WTC11 (cell line): ENCODE data around the gene STK10. TPM values are rescaled to one million over a fixed set of nuclear protein-coding genes. Genes with fewer than 3 reads are reported as not detected.

Experiments used
- ATAC-seq: fragments of 200-7000 bp; cut with Tn5 transposase; 2 replicates; pipeline ENCODE4 v1.10.0; 2021; ENCODE audit warnings: mild to moderate bottlenecking, moderate library complexity
- CTCF ChIA-PET: fragments of 300-600 bp; sonication (Branson Sonifier 250); formaldehyde crosslinking; loops from one replicate; lab custom pipeline; 2021; ENCODE audit warnings: antibody characterized with exemption; lab: Charles Lee
- POLR2A ChIA-PET: fragments of 350-600 bp; sonication (Branson Sonifier 250); formaldehyde crosslinking; loops from one replicate; lab custom pipeline; 2021; ENCODE audit warnings: antibody characterized with exemption; lab: Charles Lee
- DNase-seq: peaks from one replicate; pipeline ENCODE4 v3.0.0; 2021; ENCODE audit warnings: low spot score
- H3K27ac Mint-ChIP-seq: 2 replicates; pipeline ENCODE4 v1.8.0; 2021; ENCODE audit warnings: mixed read lengths
- H3K27me3 Mint-ChIP-seq: 2 replicates; pipeline ENCODE4 v1.8.0; 2021; ENCODE audit warnings: low read depth, mild to moderate bottlenecking, moderate library complexity, mixed read lengths
- H3K36me3 Mint-ChIP-seq: 2 replicates; pipeline ENCODE4 v1.8.0; 2021; ENCODE audit warnings: mixed read lengths
- H3K4me1 Mint-ChIP-seq: 2 replicates; pipeline ENCODE4 v1.8.0; 2022; ENCODE audit warnings: mixed read lengths
- H3K4me3 Mint-ChIP-seq: 2 replicates; pipeline ENCODE4 v1.8.0; 2021; ENCODE audit warnings: mild to moderate bottlenecking, moderate library complexity, mixed read lengths
- H3K9me3 Mint-ChIP-seq: 2 replicates; pipeline ENCODE4 v1.8.0; 2021; ENCODE audit warnings: mixed read lengths
- CBFB ChIP-seq: sonication (generic); formaldehyde crosslinking; IDR thresholded peaks from 2 replicates; pipeline ENCODE4 v1.8.1; 2022; ENCODE audit warnings: mild to moderate bottlenecking, low read depth, missing genetic modification reagents
- CREB1 ChIP-seq: sonication (generic); formaldehyde crosslinking; IDR thresholded peaks from 2 replicates; pipeline ENCODE4 v1.8.0; 2023; ENCODE audit warnings: mild to moderate bottlenecking, missing genetic modification reagents
- FOXJ3 ChIP-seq: sonication (generic); formaldehyde crosslinking; IDR thresholded peaks from 2 replicates; pipeline ENCODE4 v1.9.0; 2021; ENCODE audit warnings: missing genetic modification reagents, mild to moderate bottlenecking, borderline replicate concordance
- GRHL2 ChIP-seq: fragments of 250-450 bp; sonication (Bioruptor Pico); IDR thresholded peaks from 2 replicates; pipeline ENCODE4 v1.8.0; 2022; ENCODE audit warnings: mild to moderate bottlenecking, moderate library complexity; ENCODE audit not compliant: insufficient replicate concordance, severe bottlenecking
- GTF2I ChIP-seq: fragments of 250-450 bp; sonication (Bioruptor Pico); conservative IDR thresholded peaks from 2 replicates; pipeline ENCODE4 v1.4.0; 2021; ENCODE audit warnings: mild to moderate bottlenecking
- HMGA2 ChIP-seq: fragments of 250-450 bp; sonication (Bioruptor Pico); IDR thresholded peaks from 2 replicates; pipeline ENCODE4 v1.4.0; 2021; ENCODE audit warnings: mild to moderate bottlenecking, moderate library complexity
- JAZF1 ChIP-seq: fragments of 250-450 bp; sonication (Bioruptor Pico); IDR thresholded peaks from 2 replicates; pipeline ENCODE4 v1.9.0; 2021; ENCODE audit warnings: moderate library complexity, mild to moderate bottlenecking, inconsistent platforms
- JUN ChIP-seq: sonication (generic); formaldehyde crosslinking; IDR thresholded peaks from 2 replicates; pipeline ENCODE4 v1.8.0; 2023; ENCODE audit warnings: mild to moderate bottlenecking, missing genetic modification reagents
- KAT7 ChIP-seq: sonication (generic); formaldehyde crosslinking; IDR thresholded peaks from 2 replicates; pipeline ENCODE4 v1.8.1; 2023; ENCODE audit warnings: missing genetic modification reagents, mild to moderate bottlenecking, borderline replicate concordance
- NFATC4 ChIP-seq: fragments of 250-450 bp; sonication (Bioruptor Pico); IDR thresholded peaks from 2 replicates; pipeline ENCODE4 v1.9.0; 2021; ENCODE audit warnings: mild to moderate bottlenecking
- NFYB ChIP-seq: sonication (generic); formaldehyde crosslinking; conservative IDR thresholded peaks from 2 replicates; pipeline ENCODE4 v1.8.0; 2022; ENCODE audit warnings: low read depth, missing genetic modification reagents
- NR1H2 ChIP-seq: sonication (generic); formaldehyde crosslinking; IDR thresholded peaks from 2 replicates; pipeline ENCODE4 v1.9.0; 2021; ENCODE audit warnings: mild to moderate bottlenecking, moderate library complexity, missing genetic modification reagents
- OVOL2 ChIP-seq: fragments of 250-450 bp; sonication (Bioruptor Pico); IDR thresholded peaks from 2 replicates; pipeline ENCODE4 v1.9.0; 2021; ENCODE audit warnings: mild to moderate bottlenecking, borderline replicate concordance
- PRRX2 ChIP-seq: fragments of 250-450 bp; sonication (Bioruptor Pico); IDR thresholded peaks from 2 replicates; pipeline ENCODE4 v1.8.0; 2021; ENCODE audit warnings: mild to moderate bottlenecking
- SMAD3 ChIP-seq: sonication (generic); formaldehyde crosslinking; IDR thresholded peaks from 2 replicates; pipeline ENCODE4 v1.8.0; 2022; ENCODE audit warnings: missing genetic modification reagents, mild to moderate bottlenecking, borderline replicate concordance
- SP1 ChIP-seq: sonication (generic); formaldehyde crosslinking; conservative IDR thresholded peaks from 2 replicates; pipeline ENCODE4 v1.8.1; 2022; ENCODE audit warnings: missing genetic modification reagents
- TCF7 ChIP-seq: sonication (generic); formaldehyde crosslinking; IDR thresholded peaks from 2 replicates; pipeline ENCODE4 v1.8.0; 2022; ENCODE audit warnings: mild to moderate bottlenecking, low read depth, missing genetic modification reagents, moderate library complexity
- TEAD1 ChIP-seq: sonication (generic); formaldehyde crosslinking; IDR thresholded peaks from 2 replicates; pipeline ENCODE4 v1.8.0; 2022; ENCODE audit warnings: mild to moderate bottlenecking, missing genetic modification reagents
- TEAD4 ChIP-seq: sonication (generic); formaldehyde crosslinking; IDR thresholded peaks from 2 replicates; pipeline ENCODE4 v1.8.0; 2022; ENCODE audit warnings: mild to moderate bottlenecking, missing genetic modification reagents
- ZNF232 ChIP-seq: sonication (generic); formaldehyde crosslinking; IDR thresholded peaks from 2 replicates; pipeline ENCODE4 v1.8.0; 2022; ENCODE audit warnings: mild to moderate bottlenecking, missing genetic modification reagents
- ZNF671 ChIP-seq: fragments of 250-450 bp; sonication (Bioruptor Pico); IDR thresholded peaks from 2 replicates; pipeline ENCODE4 v1.8.0; 2021; ENCODE audit warnings: mild to moderate bottlenecking
- total RNA-seq: library from RNA; stranded (reverse); gene quantifications from 3 replicates; pipeline ENCODE4 v1.2.3, GENCODE V29; 2021
- TF ChIP-seq, protein P1 (sequence below): sonication (generic); formaldehyde crosslinking; IDR thresholded peaks from 2 replicates; pipeline ENCODE4 v1.8.1; 2023; ENCODE audit warnings: mild to moderate bottlenecking, missing genetic modification reagents
- TF ChIP-seq, protein P2 (sequence below): sonication (generic); formaldehyde crosslinking; IDR thresholded peaks from 2 replicates; pipeline ENCODE4 v1.8.1; 2022; ENCODE audit warnings: missing genetic modification reagents, borderline replicate concordance
- TF ChIP-seq, protein P3 (sequence below): sonication (generic); formaldehyde crosslinking; IDR thresholded peaks from 2 replicates; pipeline ENCODE4 v1.8.0; 2022; ENCODE audit warnings: mild to moderate bottlenecking, missing genetic modification reagents
- TF ChIP-seq, protein P4 (sequence below): sonication (generic); formaldehyde crosslinking; IDR thresholded peaks from 2 replicates; pipeline ENCODE4 v1.8.0; 2023; ENCODE audit warnings: missing genetic modification reagents
- TF ChIP-seq, protein P5 (sequence below): sonication (generic); formaldehyde crosslinking; IDR thresholded peaks from 2 replicates; pipeline ENCODE4 v1.8.0; 2022; ENCODE audit warnings: mild to moderate bottlenecking, missing genetic modification reagents
- TF ChIP-seq, protein P6 (sequence below): sonication (generic); formaldehyde crosslinking; IDR thresholded peaks from 2 replicates; pipeline ENCODE4 v1.8.1; 2023; ENCODE audit warnings: mild to moderate bottlenecking, missing genetic modification reagents, moderate library complexity
- TF ChIP-seq, protein P7 (sequence below): sonication (generic); formaldehyde crosslinking; IDR thresholded peaks from 2 replicates; pipeline ENCODE4 v1.8.1; 2022; ENCODE audit warnings: low read depth, mild to moderate bottlenecking, moderate library complexity, missing genetic modification reagents, borderline replicate concordance

STK10 gene
- total RNA-seq, 1 experiment from 2014 or later, result 20.5 TPM

DNA sequence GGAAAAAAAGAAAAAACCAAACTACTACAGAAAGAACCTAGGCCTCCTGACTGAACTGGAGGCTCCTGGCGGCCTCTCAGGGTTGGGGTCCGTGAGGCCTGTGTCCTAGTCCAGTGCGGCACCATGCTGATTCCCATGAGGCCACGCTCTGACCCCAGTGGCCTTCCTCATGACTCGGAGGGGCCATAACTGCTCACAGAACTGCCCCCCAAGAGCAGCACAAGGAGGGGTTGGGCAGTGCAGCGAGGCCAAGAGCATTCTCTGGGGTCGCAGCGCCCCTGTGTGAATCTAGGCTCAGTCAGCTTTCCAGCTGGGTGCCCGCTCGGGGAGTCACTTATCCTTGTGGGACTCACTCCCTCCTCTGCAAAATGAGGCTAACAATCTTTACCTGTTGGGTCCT lies 102.3 kb downstream of the STK10 start (continued):
- TF ChIP-seq, protein P1, sequence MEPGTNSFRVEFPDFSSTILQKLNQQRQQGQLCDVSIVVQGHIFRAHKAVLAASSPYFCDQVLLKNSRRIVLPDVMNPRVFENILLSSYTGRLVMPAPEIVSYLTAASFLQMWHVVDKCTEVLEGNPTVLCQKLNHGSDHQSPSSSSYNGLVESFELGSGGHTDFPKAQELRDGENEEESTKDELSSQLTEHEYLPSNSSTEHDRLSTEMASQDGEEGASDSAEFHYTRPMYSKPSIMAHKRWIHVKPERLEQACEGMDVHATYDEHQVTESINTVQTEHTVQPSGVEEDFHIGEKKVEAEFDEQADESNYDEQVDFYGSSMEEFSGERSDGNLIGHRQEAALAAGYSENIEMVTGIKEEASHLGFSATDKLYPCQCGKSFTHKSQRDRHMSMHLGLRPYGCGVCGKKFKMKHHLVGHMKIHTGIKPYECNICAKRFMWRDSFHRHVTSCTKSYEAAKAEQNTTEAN (CRISPR knock-in tag), result no peak
- TF ChIP-seq OVOL2 (CRISPR knock-in tag), result no peak
- TF ChIP-seq NFYB (CRISPR knock-in tag), result no peak
- no peak for TF ChIP-seq CREB1
- TF ChIP-seq ZNF232 (CRISPR knock-in tag), result no peak
- TF ChIP-seq FOXJ3 (CRISPR knock-in tag), result no peak

DNA sequence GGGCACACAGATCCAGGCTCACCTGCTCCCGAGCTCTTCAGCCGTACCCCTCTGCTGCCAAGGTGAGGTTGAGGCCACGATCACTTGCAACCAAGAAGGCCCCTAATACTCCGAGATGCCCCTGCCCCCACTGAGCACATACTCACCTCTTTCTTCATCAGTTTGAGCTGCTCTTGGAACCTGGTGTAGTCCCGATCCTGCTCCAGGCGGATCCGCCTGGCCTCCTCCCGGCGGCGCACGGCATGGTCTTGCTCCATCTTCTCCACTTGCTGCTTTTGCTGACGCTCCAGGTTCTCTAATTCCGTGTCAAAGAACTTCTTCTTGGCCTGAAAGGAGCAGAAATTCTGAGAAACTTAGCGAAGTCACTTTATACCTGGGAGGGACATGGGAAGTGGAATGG lies 105.8 kb downstream of the STK10 start:
- ATAC-seq (no peak), DNase-seq (no peak)
- TF ChIP-seq, protein P2, sequence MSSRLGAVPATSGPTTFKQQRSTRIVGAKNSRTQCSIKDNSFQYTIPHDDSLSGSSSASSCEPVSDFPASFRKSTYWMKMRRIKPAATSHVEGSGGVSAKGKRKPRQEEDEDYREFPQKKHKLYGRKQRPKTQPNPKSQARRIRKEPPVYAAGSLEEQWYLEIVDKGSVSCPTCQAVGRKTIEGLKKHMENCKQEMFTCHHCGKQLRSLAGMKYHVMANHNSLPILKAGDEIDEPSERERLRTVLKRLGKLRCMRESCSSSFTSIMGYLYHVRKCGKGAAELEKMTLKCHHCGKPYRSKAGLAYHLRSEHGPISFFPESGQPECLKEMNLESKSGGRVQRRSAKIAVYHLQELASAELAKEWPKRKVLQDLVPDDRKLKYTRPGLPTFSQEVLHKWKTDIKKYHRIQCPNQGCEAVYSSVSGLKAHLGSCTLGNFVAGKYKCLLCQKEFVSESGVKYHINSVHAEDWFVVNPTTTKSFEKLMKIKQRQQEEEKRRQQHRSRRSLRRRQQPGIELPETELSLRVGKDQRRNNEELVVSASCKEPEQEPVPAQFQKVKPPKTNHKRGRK (CRISPR knock-in tag), result no peak
- TF ChIP-seq SMAD3 (CRISPR knock-in tag), result no peak
- no peak for TF ChIP-seq SP1
- TF ChIP-seq GTF2I, result no peak
- no peak for TF ChIP-seq JUN (CRISPR knock-in tag)
- TF ChIP-seq PRRX2 (CRISPR knock-in tag), result no peak
- TF ChIP-seq, protein P3, sequence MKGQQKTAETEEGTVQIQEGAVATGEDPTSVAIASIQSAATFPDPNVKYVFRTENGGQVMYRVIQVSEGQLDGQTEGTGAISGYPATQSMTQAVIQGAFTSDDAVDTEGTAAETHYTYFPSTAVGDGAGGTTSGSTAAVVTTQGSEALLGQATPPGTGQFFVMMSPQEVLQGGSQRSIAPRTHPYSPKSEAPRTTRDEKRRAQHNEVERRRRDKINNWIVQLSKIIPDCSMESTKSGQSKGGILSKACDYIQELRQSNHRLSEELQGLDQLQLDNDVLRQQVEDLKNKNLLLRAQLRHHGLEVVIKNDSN, result no peak
- TF ChIP-seq ZNF232 (CRISPR knock-in tag), result no peak
- no peak for TF ChIP-seq HMGA2 (CRISPR knock-in tag)
- TF ChIP-seq, protein P4, sequence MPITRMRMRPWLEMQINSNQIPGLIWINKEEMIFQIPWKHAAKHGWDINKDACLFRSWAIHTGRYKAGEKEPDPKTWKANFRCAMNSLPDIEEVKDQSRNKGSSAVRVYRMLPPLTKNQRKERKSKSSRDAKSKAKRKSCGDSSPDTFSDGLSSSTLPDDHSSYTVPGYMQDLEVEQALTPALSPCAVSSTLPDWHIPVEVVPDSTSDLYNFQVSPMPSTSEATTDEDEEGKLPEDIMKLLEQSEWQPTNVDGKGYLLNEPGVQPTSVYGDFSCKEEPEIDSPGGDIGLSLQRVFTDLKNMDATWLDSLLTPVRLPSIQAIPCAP, result no peak
- Mint-ChIP-seq H3K27ac (no peak overlapping the region), H3K27me3 (no peaks in the 10 kb centered on the region), H3K36me3 (peaks cover 12% of the 10 kb centered on the region; the same call in 1 of the 2 replicates), H3K9me3 (peaks cover 4% of the 10 kb centered on the region; the same call in 1 of the 2 replicates), H3K4me3 (no peak overlapping the region), H3K4me1 (peaks cover 9% of the 10 kb centered on the region)
- ChIA-PET POLR2A (interaction anchor here (0.5 kb wide), 1 partner anchor 20 kb away, joined by 4 read pairs; no protein-coding TSS in a partner anchor), CTCF (interaction anchor here (0.6 to 1.1 kb wide), 3 partner anchors 14 to 211 kb away, joined by 3 to 5 read pairs (median 4); no protein-coding TSS in a partner anchor)

DNA sequence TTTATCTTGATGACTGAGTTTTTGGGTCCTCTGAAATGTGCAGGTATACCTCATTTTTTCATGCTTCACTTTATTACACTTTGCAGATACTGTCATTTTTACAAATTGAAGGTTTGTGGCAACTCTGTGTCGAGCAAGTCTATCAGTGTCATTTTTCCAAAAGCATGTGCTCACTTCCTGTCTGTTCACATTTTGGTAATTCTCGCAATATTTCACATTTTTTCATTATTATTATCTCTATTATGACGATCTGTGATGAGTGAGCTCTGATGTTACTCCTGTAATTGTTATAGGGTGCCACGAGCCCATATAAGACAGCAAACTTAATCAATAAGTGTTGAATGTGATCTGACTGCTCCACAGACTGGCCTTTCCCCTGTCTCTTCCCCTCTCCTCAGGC lies 108.1 kb downstream of the STK10 start:
- no peak overlapping the region for H3K4me3 Mint-ChIP-seq
- POLR2A ChIA-PET, result no interaction called here
- H3K36me3 Mint-ChIP-seq, result peaks cover 18% of the 10 kb centered on the region; the same call in 1 of the 2 replicates

More for the DNA sequence above, 108.1 kb downstream of the STK10 start:
- Mint-ChIP-seq H3K9me3 (peaks cover 4% of the 10 kb centered on the region; the same call in 1 of the 2 replicates), H3K27ac (no peak overlapping the region), H3K4me1 (peaks cover 16% of the 10 kb centered on the region), H3K27me3 (no peaks in the 10 kb centered on the region)
- TF ChIP-seq NFATC4 (CRISPR knock-in tag) (no peak), NR1H2 (no peak), CBFB (CRISPR knock-in tag) (no peak), TEAD1 (CRISPR knock-in tag) (no peak), TCF7 (CRISPR knock-in tag) (no peak), GRHL2 (CRISPR knock-in tag) (no peak), JAZF1 (CRISPR knock-in tag) (no peak), KAT7 (CRISPR knock-in tag) (no peak), TEAD4 (CRISPR knock-in tag) (no peak), ZNF671 (no peak), GTF2I (no peak)
- TF ChIP-seq, protein P5, sequence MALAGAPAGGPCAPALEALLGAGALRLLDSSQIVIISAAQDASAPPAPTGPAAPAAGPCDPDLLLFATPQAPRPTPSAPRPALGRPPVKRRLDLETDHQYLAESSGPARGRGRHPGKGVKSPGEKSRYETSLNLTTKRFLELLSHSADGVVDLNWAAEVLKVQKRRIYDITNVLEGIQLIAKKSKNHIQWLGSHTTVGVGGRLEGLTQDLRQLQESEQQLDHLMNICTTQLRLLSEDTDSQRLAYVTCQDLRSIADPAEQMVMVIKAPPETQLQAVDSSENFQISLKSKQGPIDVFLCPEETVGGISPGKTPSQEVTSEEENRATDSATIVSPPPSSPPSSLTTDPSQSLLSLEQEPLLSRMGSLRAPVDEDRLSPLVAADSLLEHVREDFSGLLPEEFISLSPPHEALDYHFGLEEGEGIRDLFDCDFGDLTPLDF (CRISPR knock-in tag), result no peak
- TF ChIP-seq, protein P6, sequence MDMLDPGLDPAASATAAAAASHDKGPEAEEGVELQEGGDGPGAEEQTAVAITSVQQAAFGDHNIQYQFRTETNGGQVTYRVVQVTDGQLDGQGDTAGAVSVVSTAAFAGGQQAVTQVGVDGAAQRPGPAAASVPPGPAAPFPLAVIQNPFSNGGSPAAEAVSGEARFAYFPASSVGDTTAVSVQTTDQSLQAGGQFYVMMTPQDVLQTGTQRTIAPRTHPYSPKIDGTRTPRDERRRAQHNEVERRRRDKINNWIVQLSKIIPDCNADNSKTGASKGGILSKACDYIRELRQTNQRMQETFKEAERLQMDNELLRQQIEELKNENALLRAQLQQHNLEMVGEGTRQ, result no peak
- TF ChIP-seq, protein P7, sequence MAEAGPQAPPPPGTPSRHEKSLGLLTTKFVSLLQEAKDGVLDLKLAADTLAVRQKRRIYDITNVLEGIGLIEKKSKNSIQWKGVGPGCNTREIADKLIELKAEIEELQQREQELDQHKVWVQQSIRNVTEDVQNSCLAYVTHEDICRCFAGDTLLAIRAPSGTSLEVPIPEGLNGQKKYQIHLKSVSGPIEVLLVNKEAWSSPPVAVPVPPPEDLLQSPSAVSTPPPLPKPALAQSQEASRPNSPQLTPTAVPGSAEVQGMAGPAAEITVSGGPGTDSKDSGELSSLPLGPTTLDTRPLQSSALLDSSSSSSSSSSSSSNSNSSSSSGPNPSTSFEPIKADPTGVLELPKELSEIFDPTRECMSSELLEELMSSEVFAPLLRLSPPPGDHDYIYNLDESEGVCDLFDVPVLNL, result no peak
- no peak for DNase-seq
- no peak for ATAC-seq
- CTCF ChIA-PET, result interaction anchor here (1.6 kb wide), 1 partner anchor 21 kb away, joined by 4 read pairs; no protein-coding TSS in a partner anchor
